A549 (cell line): Measurements from ENCODE around the gene IL6R. TPM values are rescaled to one million over a fixed set of nuclear protein-coding genes. Genes with fewer than 3 reads are reported as not detected.

Experiments used
- ATAC-seq, 2 experiments: fragments of 200-7000 bp in 1 of 2; fragments of >200 bp in 1 of 2; cut with Nextera tagmentation in 1 of 2; cut with Tn5 transposase in 1 of 2; 3 replicates each; pipeline versions ENCODE4 v1.8.0 to v1.9.1; 2018 to 2020; ENCODE audit warnings: mild to moderate bottlenecking in 1 of 2, moderate library complexity in 1 of 2
- CTCF ChIA-PET: fragments of 300-600 bp; sonication (Branson Sonifier 250); formaldehyde crosslinking; extraction: SDS; loops from one replicate; lab custom pipeline; 2021; ENCODE audit warnings: antibody characterized with exemption, inconsistent platforms; lab: Yijun Ruan, JAX
- POLR2A ChIA-PET: fragments of 350-600 bp; formaldehyde crosslinking; extraction: SDS; loops from one replicate; lab custom pipeline; 2021; ENCODE audit warnings: antibody characterized with exemption, inconsistent platforms; lab: Yijun Ruan, JAX
- DNase-seq, 2 experiments: peaks; one replicate each; pipeline versions ENCODE4 v3.0.0 to v3.0.0-alpha.2; 2011 to 2016; ENCODE audit warnings: low read depth in 1 of 2, low spot score in 1 of 2
- FAIRE-seq: peaks from 2 replicates; lab custom pipeline; 2011; peaks lifted over from hg19 to GRCh38; lab: Jason Lieb, UNC
- H3K27ac ChIP-seq, 2 experiments: fragments of >200 bp; sonication (Bioruptor Twin); formaldehyde crosslinking; 3 replicates each; pipeline ENCODE4 v1.5.1; 2016 to 2017
- H3K4me1 ChIP-seq: fragments of >200 bp; sonication (Bioruptor Twin); formaldehyde crosslinking; 3 replicates; pipeline ENCODE4 v1.6.1; 2016
- H3K4me2 ChIP-seq: fragments of >200 bp; sonication (Bioruptor Twin); formaldehyde crosslinking; 3 replicates; pipeline ENCODE4 v1.6.1; 2016
- H3K4me3 ChIP-seq: fragments of >200 bp; sonication (Bioruptor Twin); formaldehyde crosslinking; 3 replicates; pipeline ENCODE4 v1.5.1; 2016
- H3K9me3 ChIP-seq: fragments of >200 bp; sonication (Bioruptor Twin); formaldehyde crosslinking; 3 replicates; pipeline ENCODE4 v1.6.1; 2016
- ATOH8 ChIP-seq: fragments of 250-450 bp; sonication (Bioruptor Pico); IDR thresholded peaks from 2 replicates; pipeline ENCODE4 v1.5.0; 2020; ENCODE audit warnings: low read depth, mild to moderate bottlenecking, moderate library complexity
- CBX8 ChIP-seq: fragments of 200-600 bp; sonication (generic); IDR thresholded peaks from 2 replicates; pipeline ENCODE4 v1.6.1; 2016
- CHD4 ChIP-seq: fragments of 200-600 bp; sonication (generic); IDR thresholded peaks from 2 replicates; pipeline ENCODE4 v1.6.1; 2016; ENCODE audit warnings: antibody characterized with exemption, mild to moderate bottlenecking, borderline replicate concordance
- CTCF ChIP-seq: fragments of >200 bp; sonication (Bioruptor Twin); formaldehyde crosslinking; IDR thresholded peaks from 3 replicates; pipeline ENCODE4 v1.5.1; 2016
- FOSL2 ChIP-seq, 2 experiments: fragments of 450-650 bp in 1 of 2; fragments of >200 bp in 1 of 2; sonication (Bioruptor Twin) in 1 of 2; formaldehyde crosslinking; IDR thresholded peaks; 2 replicates each; pipeline versions ENCODE4 v1.5.0 to v1.6.1; 2016 to 2020; ENCODE audit warnings: mild to moderate bottlenecking in 1 of 2, moderate library complexity in 1 of 2
- GATA3 ChIP-seq: IDR thresholded peaks from 2 replicates; pipeline ENCODE4 v1.6.1; 2012; ENCODE audit warnings: borderline replicate concordance
- HDAC2 ChIP-seq: fragments of 200-600 bp; sonication (generic); IDR thresholded peaks from 2 replicates; pipeline ENCODE4 v1.6.1; 2016
- HOXA7 ChIP-seq: fragments of 250-450 bp; sonication (Bioruptor Pico); IDR thresholded peaks from 2 replicates; pipeline ENCODE4 v1.5.0; 2020; ENCODE audit warnings: mild to moderate bottlenecking, moderate library complexity
- HOXB13 ChIP-seq: fragments of 250-450 bp; sonication (Bioruptor Pico); IDR thresholded peaks from 2 replicates; pipeline ENCODE4 v1.5.0; 2020; ENCODE audit warnings: low read depth, mild to moderate bottlenecking, moderate library complexity
- JUN ChIP-seq, 2 experiments: fragments of >200 bp; sonication (Bioruptor Twin); formaldehyde crosslinking; IDR thresholded peaks; 2 replicates in 1 of 2; 3 replicates in 1 of 2; pipeline ENCODE4 v1.6.1; 2016 to 2017
- MAFK ChIP-seq: fragments of 450-650 bp; IDR thresholded peaks from 2 replicates; pipeline ENCODE4 v1.6.1; 2014; ENCODE audit not compliant: partially characterized antibody
- MYC ChIP-seq: IDR thresholded peaks from 2 replicates; pipeline ENCODE4 v1.6.1; 2012; ENCODE audit warnings: mild to moderate bottlenecking, inconsistent platforms, low read length, improper control_type of control experiment, borderline replicate concordance
- NFE2L2 ChIP-seq: fragments of 150-350 bp; conservative IDR thresholded peaks from 2 replicates; pipeline ENCODE4 v1.6.1; 2014; ENCODE audit warnings: low read length
- PHF8 ChIP-seq: fragments of 200-600 bp; sonication (generic); IDR thresholded peaks from 2 replicates; pipeline ENCODE4 v1.6.1; 2016; ENCODE audit warnings: low read depth, mild to moderate bottlenecking, antibody characterized with exemption, moderate library complexity, borderline replicate concordance
- POLR2AphosphoS2 ChIP-seq: conservative IDR thresholded peaks from 2 replicates; pipeline ENCODE4 v1.6.1; 2012; ENCODE audit warnings: low read length, improper control_type of control experiment, inconsistent platforms
- RARB ChIP-seq: fragments of 250-450 bp; sonication (Bioruptor Pico); IDR thresholded peaks from 2 replicates; pipeline ENCODE4 v1.8.0; 2021; ENCODE audit warnings: mild to moderate bottlenecking, moderate library complexity
- RCOR1 ChIP-seq: fragments of 150-350 bp; IDR thresholded peaks from 2 replicates; pipeline ENCODE4 v1.6.1; 2014; ENCODE audit warnings: antibody characterized with exemption, low read length, low read depth
- REST ChIP-seq: fragments of 200-600 bp; sonication (generic); IDR thresholded peaks from 2 replicates; pipeline ENCODE4 v1.6.1; 2016; ENCODE audit warnings: antibody characterized with exemption, mild to moderate bottlenecking, moderate library complexity
- RFX5 ChIP-seq: fragments of 450-650 bp; IDR thresholded peaks from 2 replicates; pipeline ENCODE4 v1.7.1; 2014; ENCODE audit warnings: antibody characterized with exemption, mild to moderate bottlenecking, moderate library complexity
- ZC3H11A ChIP-seq: fragments of 450-650 bp; IDR thresholded peaks from 2 replicates; pipeline ENCODE4 v1.6.1; 2014; ENCODE audit warnings: antibody characterized with exemption, mild to moderate bottlenecking
- WGBS: methylation state at CpG from one replicate; pipeline ENCODE4 v1.1.6; 2017; ENCODE audit errors: missing lambda C conversion rate; 5-methylcytosine and 5-hydroxymethylcytosine counted together
- polyA plus RNA-seq, 4 experiments: library from polyadenylated mRNA; depleted of rRNA in 3 of 4; stranded (reverse); fragments of >200 nt; fragmentation: RNase III in 1 of 4; extraction: RNeasy Plus Mini Kit Qiagen cat#74134 plus additional on column Dnase treatment in 1 of 4; gene quantifications; 2 replicates in 3 of 4; 3 replicates in 1 of 4; pipeline ENCODE4 v1.2.3, GENCODE V29; 2011 to 2017

The IL6R gene
- polyA plus RNA-seq, 2 of the 4 experiments (the other 2 are of a cell fraction) = 2.2 to 2.7 TPM

- no peak overlapping the region for H3K4me2 ChIP-seq
- no peak for TF ChIP-seq RARB
- no peak for TF ChIP-seq REST
- no peak for TF ChIP-seq POLR2AphosphoS2
- TF ChIP-seq RFX5 = no peak
- TF ChIP-seq JUN (IDR thresholded peaks at IDR 0.05) = no peak
- TF ChIP-seq MAFK = no peak
- no peak for TF ChIP-seq NFE2L2
- TF ChIP-seq MYC = no peak
- TF ChIP-seq ZC3H11A = no peak
- TF ChIP-seq HOXA7 (CRISPR knock-in tag) = no peak
- no peak for TF ChIP-seq CBX8
- no peak for TF ChIP-seq CTCF
- TF ChIP-seq PHF8 = no peak
- TF ChIP-seq, all 56 proteins: peak for 0
- WGBS = 82% methylated on average over 4 of the region's 4 CpGs
- Histone ChIP-seq H3K4me1 (no peaks in the 10 kb centered on the region), H3K4me3 (no peak overlapping the region), H3K27ac (no peak overlapping the region), H3K9me3 (0 out of 3 replicates have a peak, but pooled peaks cover 5% of the 10 kb centered on the region)
- no peak for DNase-seq
- FAIRE-seq = no peak
- ATAC-seq = no peak
- ChIA-PET CTCF (interaction anchor here (0.9 to 1.5 kb wide), 4 partner anchors 31 to 81 kb away, joined by 3 to 6 read pairs (median 3); no protein-coding TSS in a partner anchor), POLR2A (no interaction called here)
Observed at GRCh38 chr1:154398678-154399077, 6.5 kb upstream of the IL6R start.

GRCh38 chr1:154400381-154400801 is 4.8 kb upstream of the IL6R start:
- no peak for FAIRE-seq
- no peak overlapping the region for H3K27ac ChIP-seq

More at GRCh38 chr1:154400381-154400801, 4.8 kb upstream of the IL6R start:
- POLR2A ChIA-PET = no interaction called here
- CTCF ChIA-PET = interaction anchor here (1.5 to 1.7 kb wide), 3 partner anchors 46 to 74 kb away, joined by 3 to 5 read pairs (median 3); no protein-coding TSS in a partner anchor
- 81% methylated on average over 4 of the region's 4 CpGs for WGBS
- peaks cover 6% of the 10 kb centered on the region; the same call in 1 of the 3 replicates for H3K4me1 ChIP-seq
- DNase-seq (no peak), ATAC-seq (no peak)
- H3K4me3 ChIP-seq = no peak overlapping the region
- 0 out of 3 replicates have a peak, but pooled peaks cover 3% of the 10 kb centered on the region for H3K9me3 ChIP-seq
- TF ChIP-seq CHD4 (no peak), CBX8 (no peak), FOSL2 (IDR thresholded peaks at IDR 0.05) (no peak), FOSL2 (CRISPR knock-in tag; IDR thresholded peaks at IDR 0.05) (no peak), HDAC2 (no peak), ATOH8 (CRISPR knock-in tag) (no peak), POLR2AphosphoS2 (no peak), RCOR1 (no peak), HOXB13 (CRISPR knock-in tag) (no peak), GATA3 (no peak)
- H3K4me2 ChIP-seq = no peak overlapping the region
